Glutamatergic neuron (in vitro differentiated cells): ENCODE results near the gene LRRN2. TPM values are rescaled to one million over a fixed set of nuclear protein-coding genes. Genes with fewer than 3 reads are reported as not detected.

ENCODE experiments used
- DNase-seq: peaks from one replicate; pipeline ENCODE4 v3.0.0; 2022
- H3K27ac Mint-ChIP-seq: one replicate; pipeline ENCODE4 v1.8.0; 2020; ENCODE audit warnings: mild to moderate bottlenecking, mixed read lengths, inconsistent platforms; ENCODE audit not compliant: unreplicated experiment
- H3K27me3 Mint-ChIP-seq: one replicate; pipeline ENCODE4 v1.8.0; 2020; ENCODE audit warnings: mild to moderate bottlenecking, moderate library complexity, mixed read lengths, inconsistent platforms; ENCODE audit not compliant: unreplicated experiment
- H3K36me3 Mint-ChIP-seq: one replicate; pipeline ENCODE4 v1.8.0; 2020; ENCODE audit warnings: mild to moderate bottlenecking, mixed read lengths, inconsistent platforms; ENCODE audit not compliant: unreplicated experiment
- H3K4me1 Mint-ChIP-seq: one replicate; pipeline ENCODE4 v1.8.0; 2020; ENCODE audit warnings: mild to moderate bottlenecking, low read depth, mixed read lengths, inconsistent platforms; ENCODE audit not compliant: unreplicated experiment
- H3K4me3 Mint-ChIP-seq: one replicate; pipeline ENCODE4 v1.8.0; 2020; ENCODE audit warnings: mild to moderate bottlenecking, mixed read lengths, inconsistent platforms; ENCODE audit not compliant: unreplicated experiment
- H3K9me3 Mint-ChIP-seq: one replicate; pipeline ENCODE4 v1.8.0; 2020; ENCODE audit warnings: mild to moderate bottlenecking, moderate library complexity, mixed read lengths, inconsistent platforms; ENCODE audit not compliant: unreplicated experiment
- CTCF ChIP-seq: fragments of 200-600 bp; sonication (generic); IDR thresholded peaks from one replicate; pipeline ENCODE4 v1.5.0; 2021; ENCODE audit not compliant: partially characterized antibody, unreplicated experiment
- total RNA-seq: library from RNA; stranded (reverse); fragmentation: NEBNext Ultra II Directional; extraction: Animal tissue kit (Norgen Biotek cat#: 25700); gene quantifications from one replicate; pipeline ENCODE4 v1.2.1, GENCODE V29; 2021; ENCODE audit not compliant: unreplicated experiment

LRRN2 gene
- total RNA-seq, 1 donor from 2014 or later, result 6.9 TPM

GRCh38 chr1:204709021-204709420, 23.5 kb upstream of the LRRN2 start:
- DNase-seq, result no peak
- Mint-ChIP-seq H3K4me3 (no peak overlapping the region), H3K27ac (no peak overlapping the region), H3K27me3 (peaks cover 9% of the 10 kb centered on the region), H3K4me1 (peaks cover 42% of the 10 kb centered on the region), H3K9me3 (peaks cover 8% of the 10 kb centered on the region), H3K36me3 (no peaks in the 10 kb centered on the region)
- TF ChIP-seq CTCF, result no peak

- DNase-seq, result no peak
- H3K27me3 Mint-ChIP-seq, result peaks cover 11% of the 10 kb centered on the region
- no peak overlapping the region for H3K4me3 Mint-ChIP-seq
- peaks cover 5% of the 10 kb centered on the region for H3K9me3 Mint-ChIP-seq
- H3K36me3 Mint-ChIP-seq, result no peaks in the 10 kb centered on the region
- no peak for TF ChIP-seq CTCF
- no peak overlapping the region for H3K27ac Mint-ChIP-seq
- peaks cover 30% of the 10 kb centered on the region for H3K4me1 Mint-ChIP-seq
Observed at GRCh38 chr1:204706838-204707509, 21.4 kb upstream of the LRRN2 start.

GRCh38 chr1:204705888-204706837, 20.6 kb upstream of the LRRN2 start:
- H3K4me1 Mint-ChIP-seq, result peaks cover 22% of the 10 kb centered on the region
- DNase-seq, result no peak
- peaks cover 4% of the 10 kb centered on the region for H3K36me3 Mint-ChIP-seq
- H3K9me3 Mint-ChIP-seq, result no peaks in the 10 kb centered on the region
- no peak overlapping the region for H3K27ac Mint-ChIP-seq
- TF ChIP-seq CTCF, result no peak
- peaks cover 9% of the 10 kb centered on the region for H3K27me3 Mint-ChIP-seq
- no peak overlapping the region for H3K4me3 Mint-ChIP-seq

GRCh38 chr1:204705493-204705811, 19.9 kb upstream of the LRRN2 start:
- Mint-ChIP-seq H3K4me1 (peaks cover 15% of the 10 kb centered on the region), H3K27ac (no peak overlapping the region), H3K36me3 (peaks cover 4% of the 10 kb centered on the region), H3K4me3 (no peak overlapping the region), H3K9me3 (no peaks in the 10 kb centered on the region), H3K27me3 (peaks cover 8% of the 10 kb centered on the region)
- TF ChIP-seq CTCF, result no peak
- no peak for DNase-seq
